SK-N-SH (cell line): Measurements from ENCODE around the gene ASTN2. TPM values are rescaled to one million over a fixed set of nuclear protein-coding genes. Genes with fewer than 3 reads are reported as not detected.

ENCODE experiments used
- CTCF ChIA-PET: fragments of 300-600, 350-600 bp; formaldehyde crosslinking; extraction: SDS; loops from one replicate; lab custom pipeline; 2021; lab: Yijun Ruan, JAX
- POLR2A ChIA-PET: fragments of 350-600 bp; sonication (Branson Sonifier 250); formaldehyde crosslinking; extraction: SDS; loops from one replicate; lab custom pipeline; 2020; ENCODE audit warnings: antibody characterized with exemption, inconsistent platforms; lab: Yijun Ruan, JAX
- DNase-seq: peaks from one replicate; pipeline ENCODE4 v3.0.0; 2012
- H2AFZ ChIP-seq: fragments of 200-600 bp; sonication (generic); 2 replicates; pipeline ENCODE4 v1.8.1; 2016; ENCODE audit warnings: antibody characterized with exemption, mild to moderate bottlenecking, low read depth
- H3F3A ChIP-seq: fragments of 200-600 bp; sonication (generic); replicated peaks from 2 replicates; pipeline ENCODE3; 2016; ENCODE audit warnings: antibody characterized with exemption, mild to moderate bottlenecking; ENCODE audit not compliant: insufficient read depth
- H3K27ac ChIP-seq, 2 experiments: fragments of 200-500 bp in 1 of 2; fragments of 200-600 bp in 1 of 2; sonication (Bioruptor generic) in 1 of 2; sonication (generic), shearing (Covaris generic) in 1 of 2; 2 replicates each; pipeline versions ENCODE4 v1.5.1 to v1.6.1; 2014 to 2016; ENCODE audit warnings: low read depth in 2 of 2, inconsistent platforms in 1 of 2, low read length in 1 of 2, mild to moderate bottlenecking in 1 of 2, mixed read lengths in 1 of 2
- H3K27me3 ChIP-seq: fragments of 200-600 bp; sonication (generic), shearing (Covaris generic); 2 replicates; pipeline ENCODE4 v1.6.1; 2016; ENCODE audit warnings: mixed run types; ENCODE audit not compliant: insufficient read depth
- H3K36me3 ChIP-seq, 2 experiments: fragments of 200-500 bp in 1 of 2; fragments of 200-600 bp in 1 of 2; sonication (Bioruptor generic) in 1 of 2; sonication (generic) in 1 of 2; replicated peaks in 1 of 2; 2 replicates each; pipeline versions ENCODE3 to v1.5.1; 2014 to 2016; ENCODE audit warnings: low read length in 1 of 2, mild to moderate bottlenecking in 1 of 2; ENCODE audit not compliant: insufficient read depth in 2 of 2, control insufficient read depth in 1 of 2
- H3K4me1 ChIP-seq, 2 experiments: fragments of 200-500 bp in 1 of 2; fragments of 200-600 bp in 1 of 2; sonication (Bioruptor generic) in 1 of 2; sonication (generic), shearing (Covaris generic) in 1 of 2; 2 replicates each; pipeline versions ENCODE4 v1.5.1 to v1.6.1; 2014 to 2016; ENCODE audit warnings: low read depth in 1 of 2, low read length in 1 of 2, mixed run types in 1 of 2; ENCODE audit not compliant: insufficient read depth in 2 of 2, control insufficient read depth in 1 of 2
- H3K4me2 ChIP-seq: fragments of 200-600 bp; sonication (generic), shearing (Covaris generic); 2 replicates; pipeline ENCODE4 v1.6.1; 2017; ENCODE audit warnings: mixed run types
- H3K4me3 ChIP-seq, 2 experiments: fragments of 200-500 bp in 1 of 2; fragments of 200-600 bp in 1 of 2; sonication (Bioruptor generic) in 1 of 2; sonication (generic), shearing (Covaris generic) in 1 of 2; 2 replicates each; pipeline versions ENCODE4 v1.5.1 to v1.8.1; 2014 to 2016; ENCODE audit warnings: low read depth in 2 of 2, inconsistent platforms in 1 of 2, low read length in 1 of 2, mild to moderate bottlenecking in 1 of 2, mixed read lengths in 1 of 2, moderate library complexity in 1 of 2
- H3K79me2 ChIP-seq: fragments of 200-600 bp; sonication (generic); 2 replicates; pipeline ENCODE4 v1.8.1; 2017; ENCODE audit warnings: mild to moderate bottlenecking; ENCODE audit not compliant: insufficient read depth
- H3K9ac ChIP-seq: fragments of 200-600 bp; sonication (generic); 2 replicates; pipeline ENCODE4 v1.6.1; 2017; ENCODE audit warnings: mixed run types
- H3K9me2 ChIP-seq: fragments of 200-600 bp; sonication (generic); 2 replicates; pipeline ENCODE4 v1.6.1; 2017; ENCODE audit warnings: mixed run types
- H3K9me3 ChIP-seq: fragments of 200-600 bp; sonication (generic); 2 replicates; pipeline ENCODE4 v1.6.1; 2017; ENCODE audit warnings: mixed run types, mild to moderate bottlenecking, moderate library complexity
- H4K20me1 ChIP-seq: fragments of 200-600 bp; sonication (generic); 2 replicates; pipeline ENCODE4 v1.6.1; 2017; ENCODE audit warnings: mild to moderate bottlenecking, mixed run types; ENCODE audit not compliant: insufficient read depth
- CHD2 ChIP-seq: fragments of 150-350 bp; IDR thresholded peaks from 2 replicates; pipeline ENCODE4 v1.6.1; 2018; ENCODE audit warnings: low read length; ENCODE audit not compliant: partially characterized antibody
- ELF1 ChIP-seq: IDR thresholded peaks from 2 replicates; pipeline ENCODE4 v1.4.0; 2012
- FOSL2 ChIP-seq: IDR thresholded peaks from 2 replicates; pipeline ENCODE4 v1.4.0; 2012; ENCODE audit warnings: low read depth, mild to moderate bottlenecking, moderate library complexity, borderline replicate concordance
- IRF3 ChIP-seq: fragments of 150-350 bp; IDR thresholded peaks from 2 replicates; pipeline ENCODE4 v1.6.1; 2016; ENCODE audit warnings: mild to moderate bottlenecking, low read depth, low read length
- JUND ChIP-seq: IDR thresholded peaks from 2 replicates; pipeline ENCODE4 v1.4.0; 2012
- MAX ChIP-seq: IDR thresholded peaks from 2 replicates; pipeline ENCODE4 v1.4.0; 2012; ENCODE audit warnings: low read depth
- NFIC ChIP-seq: IDR thresholded peaks from 2 replicates; pipeline ENCODE4 v1.4.0; 2012; ENCODE audit warnings: borderline replicate concordance
- NRF1 ChIP-seq: IDR thresholded peaks from 2 replicates; pipeline ENCODE4 v1.6.1; 2012; ENCODE audit warnings: low read depth, mild to moderate bottlenecking, low read length
- RAD21 ChIP-seq: IDR thresholded peaks from 2 replicates; pipeline ENCODE4 v1.6.1; 2012; ENCODE audit warnings: mild to moderate bottlenecking, low read length
- REST ChIP-seq: IDR thresholded peaks from 2 replicates; pipeline ENCODE4 v1.6.1; 2012; ENCODE audit warnings: mild to moderate bottlenecking, low read depth, low read length, moderate library complexity
- RFX5 ChIP-seq: IDR thresholded peaks from 2 replicates; pipeline ENCODE4 v1.6.1; 2012; ENCODE audit warnings: mild to moderate bottlenecking, improper control_type of control experiment, low read length
- RXRA ChIP-seq: IDR thresholded peaks from 2 replicates; pipeline ENCODE4 v1.4.0; 2012; ENCODE audit warnings: low read depth, mild to moderate bottlenecking, borderline replicate concordance
- TAF1 ChIP-seq: IDR thresholded peaks from 2 replicates; pipeline ENCODE4 v1.6.1; 2012; ENCODE audit warnings: low read depth, mild to moderate bottlenecking, low read length, moderate library complexity, borderline replicate concordance
- TEAD4 ChIP-seq: IDR thresholded peaks from 2 replicates; pipeline ENCODE4 v1.4.0; 2012; ENCODE audit warnings: mild to moderate bottlenecking, borderline replicate concordance; ENCODE audit not compliant: insufficient read depth
- USF2 ChIP-seq: fragments of 150-350 bp; IDR thresholded peaks from 2 replicates; pipeline ENCODE4 v1.6.1; 2017; ENCODE audit warnings: antibody characterized with exemption, low read length, low read depth, borderline replicate concordance
- YY1 ChIP-seq: IDR thresholded peaks from 2 replicates; pipeline ENCODE4 v1.4.0; 2012; ENCODE audit warnings: low read depth, mild to moderate bottlenecking
- WGBS: methylation state at CpG from one replicate; pipeline ENCODE4 v1.1.6; 2017; ENCODE audit warnings: low lambda C conversion rate; 5-methylcytosine and 5-hydroxymethylcytosine counted together
- polyA plus RNA-seq, 3 experiments: library from polyadenylated mRNA; depleted of rRNA; stranded (reverse); fragments of >200 nt; gene quantifications; 2 replicates each; pipeline ENCODE4 v1.2.3, GENCODE V29; 2012
- TF ChIP-seq, protein P1 (sequence below): fragments of 200-600 bp; sonication (generic); IDR thresholded peaks from 2 replicates; pipeline ENCODE4 v1.6.1; 2017; ENCODE audit warnings: antibody characterized with exemption, mild to moderate bottlenecking, moderate library complexity
- TF ChIP-seq, protein P2 (sequence below): IDR thresholded peaks from 2 replicates; pipeline ENCODE4 v1.4.0; 2012; ENCODE audit warnings: low read depth, borderline replicate concordance

Gene ASTN2
- polyA plus RNA-seq, 1 of the 3 experiments (the other 2 are of a cell fraction): 6.6 TPM

- Histone ChIP-seq H3K4me3 (no peak overlapping the region), H3K9me3 (no peaks in the 10 kb centered on the region), H2AFZ (no peak overlapping the region), H3K4me2 (no peak overlapping the region), H3K4me1 (peaks cover 0 to 17% of the 10 kb centered on the region in 2 experiments; a peak in 2 of 4 replicates), H3F3A (no peaks in the 10 kb centered on the region), H3K9me2 (no peaks in the 10 kb centered on the region), H3K27me3 (no peaks in the 10 kb centered on the region), H3K79me2 (no peaks in the 10 kb centered on the region)
- CTCF ChIA-PET: interaction anchor here (0.6 to 1.0 kb wide), 2 partner anchors 59 to 391 kb away, joined by 3 read pairs; no protein-coding TSS in a partner anchor
- TF ChIP-seq FOSL2 (no peak), ELF1 (no peak)
- TF ChIP-seq, all 33 proteins: peak for 0
- Histone ChIP-seq H3K36me3 (no peaks in the 10 kb centered on the region), H4K20me1 (no peaks in the 10 kb centered on the region), H3K9ac (no peak overlapping the region), H3K27ac (no peak overlapping the region)
- POLR2A ChIA-PET: no interaction called here
- DNase-seq: no peak
These were observed 434.2 kb downstream of the ASTN2 start for GRCh38 chr9:116980582-116981120.

GRCh38 chr9:116979456-116979855 lies 435.4 kb downstream of the ASTN2 start:
- no peak overlapping the region for H2AFZ ChIP-seq
- H3K9me3 ChIP-seq: no peaks in the 10 kb centered on the region
- H3K9ac ChIP-seq: no peak overlapping the region
- CTCF ChIA-PET: no interaction called here
- no peaks in the 10 kb centered on the region for H3K36me3 ChIP-seq
- no peak overlapping the region for H3K4me2 ChIP-seq
- POLR2A ChIA-PET: no interaction called here
- H3K79me2 ChIP-seq: no peaks in the 10 kb centered on the region
- no peak overlapping the region; a peak in 1 of 4 replicates for H3K27ac ChIP-seq
- H4K20me1 ChIP-seq: no peaks in the 10 kb centered on the region
- H3K27me3 ChIP-seq: no peaks in the 10 kb centered on the region
- no peaks in the 10 kb centered on the region for H3F3A ChIP-seq
- H3K4me1 ChIP-seq: peaks cover 0 to 9% of the 10 kb centered on the region in 2 experiments; a peak in 2 of 4 replicates
- WGBS: 10% methylated on average over 2 of the region's 2 CpGs
- no peaks in the 10 kb centered on the region for H3K9me2 ChIP-seq
- H3K4me3 ChIP-seq: no peak overlapping the region
- DNase-seq: no peak
- TF ChIP-seq YY1: no peak
- no peak for TF ChIP-seq RAD21
- TF ChIP-seq RFX5: no peak
- no peak for TF ChIP-seq IRF3
- TF ChIP-seq USF2: no peak
- TF ChIP-seq, protein P1, sequence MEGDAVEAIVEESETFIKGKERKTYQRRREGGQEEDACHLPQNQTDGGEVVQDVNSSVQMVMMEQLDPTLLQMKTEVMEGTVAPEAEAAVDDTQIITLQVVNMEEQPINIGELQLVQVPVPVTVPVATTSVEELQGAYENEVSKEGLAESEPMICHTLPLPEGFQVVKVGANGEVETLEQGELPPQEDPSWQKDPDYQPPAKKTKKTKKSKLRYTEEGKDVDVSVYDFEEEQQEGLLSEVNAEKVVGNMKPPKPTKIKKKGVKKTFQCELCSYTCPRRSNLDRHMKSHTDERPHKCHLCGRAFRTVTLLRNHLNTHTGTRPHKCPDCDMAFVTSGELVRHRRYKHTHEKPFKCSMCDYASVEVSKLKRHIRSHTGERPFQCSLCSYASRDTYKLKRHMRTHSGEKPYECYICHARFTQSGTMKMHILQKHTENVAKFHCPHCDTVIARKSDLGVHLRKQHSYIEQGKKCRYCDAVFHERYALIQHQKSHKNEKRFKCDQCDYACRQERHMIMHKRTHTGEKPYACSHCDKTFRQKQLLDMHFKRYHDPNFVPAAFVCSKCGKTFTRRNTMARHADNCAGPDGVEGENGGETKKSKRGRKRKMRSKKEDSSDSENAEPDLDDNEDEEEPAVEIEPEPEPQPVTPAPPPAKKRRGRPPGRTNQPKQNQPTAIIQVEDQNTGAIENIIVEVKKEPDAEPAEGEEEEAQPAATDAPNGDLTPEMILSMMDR: no peak
- no peak for TF ChIP-seq NFIC
- TF ChIP-seq CHD2: no peak
- no peak for TF ChIP-seq TEAD4
- no peak for TF ChIP-seq MAX
- TF ChIP-seq RXRA: no peak
- no peak for TF ChIP-seq JUND
- TF ChIP-seq TAF1: no peak
- TF ChIP-seq NRF1: no peak
- TF ChIP-seq REST: no peak
- no peak for TF ChIP-seq FOSL2
- TF ChIP-seq, protein P2, sequence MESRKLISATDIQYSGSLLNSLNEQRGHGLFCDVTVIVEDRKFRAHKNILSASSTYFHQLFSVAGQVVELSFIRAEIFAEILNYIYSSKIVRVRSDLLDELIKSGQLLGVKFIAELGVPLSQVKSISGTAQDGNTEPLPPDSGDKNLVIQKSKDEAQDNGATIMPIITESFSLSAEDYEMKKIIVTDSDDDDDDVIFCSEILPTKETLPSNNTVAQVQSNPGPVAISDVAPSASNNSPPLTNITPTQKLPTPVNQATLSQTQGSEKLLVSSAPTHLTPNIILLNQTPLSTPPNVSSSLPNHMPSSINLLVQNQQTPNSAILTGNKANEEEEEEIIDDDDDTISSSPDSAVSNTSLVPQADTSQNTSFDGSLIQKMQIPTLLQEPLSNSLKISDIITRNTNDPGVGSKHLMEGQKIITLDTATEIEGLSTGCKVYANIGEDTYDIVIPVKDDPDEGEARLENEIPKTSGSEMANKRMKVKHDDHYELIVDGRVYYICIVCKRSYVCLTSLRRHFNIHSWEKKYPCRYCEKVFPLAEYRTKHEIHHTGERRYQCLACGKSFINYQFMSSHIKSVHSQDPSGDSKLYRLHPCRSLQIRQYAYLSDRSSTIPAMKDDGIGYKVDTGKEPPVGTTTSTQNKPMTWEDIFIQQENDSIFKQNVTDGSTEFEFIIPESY: no peak
